Left hindlimb (tissue), 1 donor: ENCODE measurements around the gene RAB40C.

Experiments
- DNase-seq: peaks from one replicate; pipeline ENCODE4 v3.0.0-alpha.2; 2018

Gene RAB40C

DNA sequence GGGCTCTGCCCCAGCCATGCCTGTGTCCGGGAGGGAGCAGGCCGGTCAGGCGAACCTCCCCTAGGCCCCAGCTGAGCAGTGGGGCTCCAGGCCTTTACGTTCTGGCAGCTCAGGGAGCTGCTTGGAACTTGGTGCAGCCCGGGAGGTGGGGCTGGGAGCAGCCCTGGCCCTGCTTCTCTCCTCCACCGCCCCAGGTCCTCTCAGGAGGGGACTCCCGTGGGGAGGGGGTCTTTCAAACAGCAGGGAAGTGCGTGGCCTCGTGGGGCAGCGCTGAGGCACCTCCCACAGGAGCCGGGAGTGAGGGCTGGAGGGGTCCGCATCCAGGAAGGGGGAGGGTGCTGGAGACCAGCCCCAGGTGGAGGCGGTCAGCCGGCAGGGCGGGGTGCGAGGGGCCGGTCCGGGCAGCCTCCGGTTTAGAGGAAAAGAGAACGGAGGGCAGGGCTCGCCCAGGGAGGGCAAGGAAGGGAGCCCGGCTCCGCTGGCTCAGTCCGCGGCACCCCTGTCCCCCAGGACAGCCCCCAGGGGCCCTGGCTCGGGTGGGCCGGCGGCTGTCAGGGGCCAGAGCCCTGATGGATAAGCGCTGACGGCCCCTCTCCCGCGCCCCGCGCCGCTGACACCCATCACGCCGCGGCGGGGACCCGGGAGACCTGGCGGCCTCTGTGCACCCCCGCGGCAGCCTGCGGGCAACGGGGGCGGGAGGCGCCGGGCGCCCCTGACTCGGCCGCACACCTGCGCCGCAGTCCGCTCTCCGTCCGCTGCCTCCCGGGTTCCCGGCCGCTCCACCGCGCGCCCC, 30.3 kb upstream of the RAB40C start:
- no peak for DNase-seq

DNA sequence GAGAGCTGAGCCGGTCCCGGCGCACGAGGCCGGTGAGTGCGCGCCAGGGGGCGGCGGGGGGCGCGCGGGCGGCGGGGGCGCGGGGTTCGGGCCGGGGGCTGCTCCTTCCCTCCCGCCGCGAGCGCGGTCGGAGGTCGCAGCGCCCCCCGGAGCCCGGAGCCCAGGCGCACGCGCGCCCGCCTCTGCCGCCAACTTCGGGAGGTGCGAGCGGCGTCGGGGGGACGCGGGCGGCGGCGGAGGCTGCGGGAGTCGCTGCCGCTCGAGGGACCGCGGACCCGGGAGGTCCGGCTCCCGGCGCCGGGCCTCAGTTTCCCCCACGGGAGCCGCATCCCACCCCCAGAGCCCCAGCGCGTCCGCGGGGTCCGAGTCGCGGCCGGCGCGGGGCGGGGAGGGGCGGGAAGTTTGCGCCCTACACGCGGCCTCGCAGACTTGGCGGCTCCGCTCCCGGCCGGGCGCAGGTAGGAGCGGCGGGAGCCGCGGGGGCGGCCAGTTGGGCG, 29.6 kb upstream of the RAB40C start, which contains the start of gene PRR35:
PRR35 (plus strand) TSS at position 191 of the 497 bp plus-strand sequence. CDS start 2,901 bp downstream, outside the sequence.
- no peak for DNase-seq

DNA sequence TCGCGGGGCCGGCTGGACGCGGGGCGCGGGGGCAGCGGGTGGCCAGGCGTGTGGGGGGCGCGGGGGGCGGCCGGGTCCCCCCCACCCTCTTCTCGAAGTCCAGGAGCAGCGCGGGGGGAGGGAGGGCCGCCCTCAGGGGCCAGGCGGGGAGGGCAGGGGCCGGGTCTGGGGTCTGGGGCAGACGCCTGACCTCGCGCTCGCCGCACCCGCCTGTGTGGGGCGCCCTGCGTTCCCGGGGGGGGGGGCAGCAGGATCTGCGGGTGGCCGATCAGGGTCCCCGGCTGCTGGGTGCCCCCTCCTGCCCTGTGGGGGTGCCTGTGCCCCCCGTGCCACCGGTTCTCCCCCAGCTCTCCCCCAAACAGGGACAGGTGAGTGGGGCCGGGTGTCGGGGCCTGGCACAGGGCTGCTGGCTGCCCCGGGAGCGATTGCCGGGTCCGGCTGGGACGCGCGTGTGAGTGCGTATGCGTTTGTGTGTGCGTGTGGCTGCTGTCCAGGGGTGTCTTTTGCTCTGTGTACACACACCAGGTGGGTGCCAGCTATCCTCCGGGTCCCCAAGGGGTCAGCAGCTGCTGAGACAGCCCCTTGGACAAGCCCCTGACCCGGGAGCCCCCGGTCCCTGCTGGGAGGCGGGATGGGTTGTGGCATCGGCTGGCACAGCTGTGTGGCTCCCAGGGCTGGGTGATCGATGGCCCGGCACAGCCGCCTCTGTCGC, 29.0 kb upstream of the RAB40C start:
- no peak for DNase-seq

DNA sequence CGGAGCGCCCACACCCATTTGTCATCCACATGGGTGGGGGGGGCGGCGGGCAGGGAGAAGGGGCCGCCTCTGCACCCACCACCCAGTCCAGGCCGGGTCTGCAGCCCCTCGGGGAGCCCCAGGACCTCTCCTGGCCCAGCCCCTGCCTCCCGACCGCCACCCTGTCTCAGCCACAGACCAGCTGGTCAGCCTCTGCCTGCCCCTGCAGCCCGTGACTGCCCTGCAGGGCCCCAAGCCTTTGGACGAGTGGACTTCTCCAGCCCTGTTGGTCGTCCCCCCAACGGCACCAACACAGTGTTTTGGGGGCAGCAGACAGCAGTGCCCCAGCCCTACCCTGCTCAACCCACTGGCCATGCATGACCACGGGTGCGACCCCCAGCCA, 28.5 kb upstream of the RAB40C start:
- DNase-seq = no peak

DNA sequence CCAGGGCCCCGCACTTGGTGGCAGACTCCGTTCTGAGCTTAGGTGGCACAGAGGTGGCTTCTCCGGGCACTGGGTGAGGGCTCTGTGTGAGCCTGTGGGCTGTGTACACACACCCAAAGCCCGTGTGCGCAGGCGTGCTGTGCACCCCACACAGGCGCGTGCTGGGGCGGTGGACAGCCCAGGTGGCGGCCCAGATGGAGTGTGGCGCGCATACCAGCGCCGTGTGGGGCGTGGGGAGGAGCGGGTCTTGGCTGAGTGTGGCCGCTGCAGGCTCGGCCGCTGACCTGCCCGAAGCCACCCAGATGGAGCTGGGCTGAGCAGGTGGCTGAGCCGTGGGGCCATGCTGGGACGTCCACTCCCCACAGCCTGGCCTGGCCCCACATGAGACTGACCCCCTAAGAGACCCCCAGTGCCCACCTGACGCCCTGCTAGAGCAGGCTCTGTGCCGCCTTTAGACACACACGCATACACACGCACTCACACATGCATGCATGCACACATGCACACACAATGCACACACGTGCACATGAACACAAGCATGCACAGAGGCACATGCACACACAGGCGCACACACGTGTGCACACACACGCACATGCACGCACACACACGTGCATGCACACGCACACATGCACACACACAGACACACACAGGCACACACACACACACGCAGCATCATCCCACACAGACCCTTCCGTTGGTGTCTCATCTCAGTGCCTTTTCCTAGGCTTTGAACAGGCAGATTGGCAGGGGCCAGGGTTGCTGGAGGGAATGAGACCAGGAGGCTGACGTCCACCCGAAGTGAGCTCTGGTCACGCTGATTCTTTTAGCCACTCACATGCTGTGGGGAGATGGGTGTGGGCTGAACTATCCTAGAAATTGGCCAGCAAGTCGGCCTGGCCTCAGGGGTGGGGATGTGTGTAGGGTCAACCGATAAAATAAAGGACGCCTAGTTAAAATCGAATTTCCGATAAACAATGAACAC, 27.6 kb upstream of the RAB40C start:
- no peak for DNase-seq

DNA sequence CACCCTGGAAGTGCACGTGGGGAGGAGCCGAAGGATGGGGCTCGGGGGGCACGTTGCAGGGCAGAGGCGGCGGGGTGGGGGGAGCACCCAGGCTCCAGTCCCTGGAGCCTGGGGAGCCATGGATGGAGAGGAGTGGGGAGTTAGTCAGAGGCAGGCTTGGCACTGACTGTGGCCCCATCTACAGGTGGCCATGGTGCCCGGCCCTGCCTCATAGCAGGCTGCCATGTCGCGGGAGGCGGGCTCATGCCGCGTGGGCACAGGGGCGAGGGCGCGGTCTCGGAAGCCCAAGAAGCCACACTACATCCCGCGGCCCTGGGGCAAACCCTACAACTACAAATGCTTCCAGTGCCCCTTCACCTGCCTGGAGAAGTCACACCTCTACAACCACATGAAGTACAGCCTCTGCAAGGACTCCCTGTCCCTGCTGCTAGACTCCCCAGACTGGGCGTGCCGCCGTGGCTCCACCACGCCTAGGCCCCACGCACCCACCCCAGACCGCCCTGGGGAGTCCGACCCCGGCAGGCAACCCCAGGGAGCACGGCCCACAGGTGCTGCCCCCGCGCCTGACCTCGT, 26.7 kb upstream of the RAB40C start:
- DNase-seq = no peak

DNA sequence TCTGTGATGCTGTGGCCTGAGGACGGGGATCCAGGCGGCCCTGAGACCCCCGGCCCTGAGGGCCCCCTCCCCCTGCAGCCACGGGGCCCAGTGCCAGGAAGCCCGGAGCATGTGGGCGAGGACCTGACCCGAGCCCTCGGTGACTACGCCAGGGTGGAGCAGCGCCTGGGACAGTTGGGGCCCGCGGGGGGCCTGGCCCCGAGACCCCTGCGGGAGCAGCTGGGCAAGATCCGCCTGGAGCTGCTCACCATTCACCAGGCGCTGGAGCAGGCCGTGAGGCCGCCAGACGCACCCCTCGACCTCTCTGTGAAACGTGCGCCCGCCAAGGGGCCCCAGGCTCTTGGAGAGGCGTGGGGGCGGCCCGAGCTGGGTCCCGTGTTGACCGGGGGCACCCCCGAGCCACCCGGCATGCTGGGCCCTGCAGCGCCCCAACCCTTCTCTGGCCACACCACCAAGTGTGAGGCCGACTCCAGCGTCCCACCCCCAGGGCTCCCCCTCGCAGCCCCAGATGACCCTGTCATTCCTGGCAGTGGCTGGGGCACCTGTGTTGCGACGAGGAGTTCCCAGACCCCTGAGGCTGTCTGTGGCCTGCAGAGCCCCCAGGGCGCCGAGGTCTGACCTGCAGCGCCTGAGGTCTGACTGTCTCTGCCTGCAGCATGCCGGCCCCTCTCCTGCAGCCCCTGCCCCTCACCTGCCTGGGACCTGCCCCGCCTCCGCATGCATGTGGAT, 25.0 kb upstream of the RAB40C start:
- no peak for DNase-seq

DNA sequence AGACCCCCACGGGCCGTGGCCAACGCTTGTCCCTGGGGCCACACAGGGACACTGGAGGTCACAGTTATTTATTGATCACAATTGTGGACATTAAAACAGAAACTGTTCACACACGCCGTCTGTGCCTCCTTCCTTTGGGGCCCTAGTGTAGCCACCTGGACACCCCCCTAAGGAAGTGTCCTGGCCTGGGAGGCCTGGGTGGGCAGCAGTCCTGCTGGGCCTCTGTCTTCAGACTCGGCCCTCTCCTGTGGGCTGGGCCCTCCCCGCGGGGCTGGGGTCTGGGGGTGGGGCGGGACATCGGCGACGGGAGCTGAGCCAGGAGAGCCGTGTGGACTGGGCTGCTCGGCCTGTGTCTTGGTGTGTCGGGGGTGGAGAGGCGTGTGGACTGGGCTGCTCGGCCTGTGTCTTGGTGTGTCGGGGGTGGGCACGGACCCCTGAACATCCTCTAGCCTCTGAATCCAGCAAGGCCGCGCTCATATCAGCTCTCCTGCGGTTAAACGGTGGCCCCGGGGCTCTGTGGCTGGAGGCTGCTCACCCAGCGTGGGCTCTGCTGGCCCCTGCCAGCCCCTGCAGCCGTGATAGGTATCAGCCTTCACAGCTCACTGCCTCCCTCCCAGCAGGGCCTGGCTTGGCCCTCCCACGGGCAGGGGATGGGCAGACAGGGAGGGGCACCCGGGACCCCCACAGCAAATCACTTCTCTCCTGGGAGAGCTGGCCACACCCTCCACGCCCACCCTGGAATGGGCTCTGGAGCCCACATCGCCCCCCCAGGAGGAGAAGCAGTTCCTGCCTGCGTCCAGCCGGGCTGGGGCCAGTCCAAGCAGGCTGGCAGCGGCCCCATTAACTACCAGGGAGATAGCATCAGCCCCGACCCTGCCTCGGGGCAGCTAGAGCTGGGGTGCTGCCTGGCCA, 24.2 kb upstream of the RAB40C start:
- no peak for DNase-seq

DNA sequence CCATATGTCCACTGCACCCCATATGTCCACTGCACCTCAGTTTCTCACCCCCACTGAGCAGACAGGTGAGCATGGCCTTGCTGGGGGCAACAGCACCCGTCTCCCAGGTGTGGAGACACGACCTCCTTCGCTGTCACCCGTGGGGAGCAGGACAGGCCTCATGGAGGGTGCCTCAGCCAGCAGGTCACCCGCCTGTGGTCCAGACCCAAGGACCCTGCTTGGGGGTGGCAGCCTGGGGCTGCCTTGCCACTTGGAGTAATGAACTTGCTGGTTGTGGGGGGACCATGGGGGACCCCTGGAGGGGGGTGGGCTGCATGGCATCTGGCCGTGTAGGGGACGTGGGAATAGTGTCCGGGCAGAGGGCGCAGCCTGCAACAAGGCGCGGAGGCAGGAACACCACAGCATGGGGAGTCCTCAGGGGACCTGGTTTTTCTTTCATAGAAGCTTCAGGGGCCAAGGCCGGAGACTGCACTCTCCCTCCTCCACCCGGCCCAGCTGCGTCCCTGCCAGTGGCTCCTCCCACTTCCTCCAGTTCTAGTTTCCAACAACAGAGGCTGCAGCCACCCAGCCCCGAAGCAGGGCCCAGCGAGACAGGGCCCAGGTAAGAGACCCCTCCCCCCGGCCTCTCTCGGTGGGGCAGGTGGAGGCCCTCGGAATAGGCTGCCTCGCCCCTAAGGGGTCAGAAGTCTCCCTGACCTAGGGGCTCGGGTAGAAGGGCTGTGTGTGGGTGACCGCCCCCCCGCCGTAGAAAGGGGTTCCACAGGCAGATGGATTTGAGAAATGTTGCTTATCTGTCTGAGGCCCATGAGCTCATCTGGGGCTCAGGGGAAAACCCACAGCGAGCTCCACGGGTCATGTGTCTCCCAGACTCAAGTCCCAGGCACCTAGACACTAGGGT, 23.1 kb upstream of the RAB40C start, which contains the start of gene NHLRC4:
NHLRC4 (plus strand) TSS at position 531 of the 898 bp plus-strand sequence. CDS start 1,043 bp downstream, outside the sequence.
- DNase-seq = peak; percentile 73

DNA sequence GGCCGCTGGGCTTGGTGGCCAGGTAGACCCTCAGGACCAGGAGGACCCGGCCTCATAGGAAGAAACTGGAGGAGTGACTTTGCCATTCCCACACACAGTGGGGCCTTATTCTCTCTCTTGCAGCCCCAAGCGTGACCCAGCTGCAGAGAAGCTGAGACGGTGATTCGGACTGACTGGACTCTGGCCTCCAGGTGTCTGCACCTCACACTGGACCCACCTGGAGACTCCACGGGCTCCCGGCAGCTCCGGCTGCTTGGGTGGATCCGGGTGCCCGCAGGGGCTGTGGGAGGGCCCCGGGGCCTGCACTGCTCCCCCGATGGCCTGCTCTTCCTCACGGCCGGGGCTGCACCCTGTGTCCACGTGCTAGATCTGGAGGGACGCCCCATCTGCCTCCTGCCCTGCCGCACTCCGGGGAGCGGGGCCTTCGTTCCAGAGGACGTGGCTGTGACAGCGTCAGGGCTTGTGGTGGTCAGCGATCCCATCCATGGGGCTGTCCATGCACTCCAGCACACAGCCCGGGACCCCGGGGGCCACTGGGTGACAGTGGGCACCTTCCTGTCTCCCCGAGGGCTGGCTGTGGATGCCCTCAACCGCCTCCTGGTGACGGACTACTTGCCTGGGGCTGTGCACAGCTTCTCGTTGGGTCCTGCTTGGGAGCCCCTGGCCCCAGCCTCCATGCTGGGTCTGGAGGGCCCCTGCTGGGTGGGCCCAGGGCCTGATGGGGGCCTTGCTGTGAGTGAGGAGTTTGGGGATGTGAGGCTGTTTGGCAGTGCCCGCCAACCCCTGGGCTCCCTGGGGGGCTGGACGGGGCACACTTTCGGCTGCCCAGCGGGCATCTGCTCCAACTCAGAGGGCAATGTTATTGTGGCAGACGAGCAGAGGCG, 22.3 kb upstream of the RAB40C start:
- no peak for DNase-seq

DNA sequence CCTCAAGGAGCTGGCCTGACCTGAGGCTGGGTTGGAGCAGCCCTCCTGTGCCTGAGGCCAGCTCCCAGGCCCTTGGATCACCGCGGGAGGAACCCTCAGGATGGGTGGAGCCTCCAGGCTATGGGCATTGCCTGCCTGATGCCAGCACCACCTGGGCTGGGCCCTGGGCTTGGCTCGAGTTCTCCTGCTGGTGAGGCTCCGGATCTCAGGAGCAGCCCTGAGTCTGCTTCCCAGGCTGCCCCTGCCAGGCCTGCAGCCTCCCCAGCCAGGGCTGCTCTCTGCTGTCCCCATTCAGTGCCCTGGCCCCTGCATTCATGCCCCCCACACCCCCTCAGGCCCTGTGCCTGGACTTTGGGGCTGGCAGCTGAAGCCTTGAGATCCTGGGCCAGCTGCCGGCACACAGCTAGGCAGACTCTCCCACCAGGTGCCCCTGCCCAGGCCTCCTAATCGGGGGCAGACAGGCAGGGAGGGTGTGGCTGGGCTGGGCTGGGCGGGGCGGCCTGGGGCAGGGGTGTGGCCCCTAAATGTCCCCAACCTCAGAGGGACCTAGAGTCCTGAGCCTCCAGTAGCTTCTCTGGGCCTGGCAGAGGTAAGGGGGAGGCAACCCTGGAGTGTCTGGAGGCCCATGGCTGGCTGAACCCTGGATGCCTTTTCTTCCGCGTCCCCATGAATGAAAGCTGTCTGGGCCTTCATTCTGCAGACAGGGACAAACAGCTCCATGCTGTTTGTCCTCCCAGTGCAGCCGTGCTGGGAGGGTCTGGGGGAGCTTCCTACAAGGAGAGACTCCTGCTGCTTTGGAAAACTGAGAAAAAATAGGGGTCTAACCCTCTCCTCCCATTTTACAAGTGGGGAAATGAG, 21.2 kb upstream of the RAB40C start:
- DNase-seq = no peak

DNA sequence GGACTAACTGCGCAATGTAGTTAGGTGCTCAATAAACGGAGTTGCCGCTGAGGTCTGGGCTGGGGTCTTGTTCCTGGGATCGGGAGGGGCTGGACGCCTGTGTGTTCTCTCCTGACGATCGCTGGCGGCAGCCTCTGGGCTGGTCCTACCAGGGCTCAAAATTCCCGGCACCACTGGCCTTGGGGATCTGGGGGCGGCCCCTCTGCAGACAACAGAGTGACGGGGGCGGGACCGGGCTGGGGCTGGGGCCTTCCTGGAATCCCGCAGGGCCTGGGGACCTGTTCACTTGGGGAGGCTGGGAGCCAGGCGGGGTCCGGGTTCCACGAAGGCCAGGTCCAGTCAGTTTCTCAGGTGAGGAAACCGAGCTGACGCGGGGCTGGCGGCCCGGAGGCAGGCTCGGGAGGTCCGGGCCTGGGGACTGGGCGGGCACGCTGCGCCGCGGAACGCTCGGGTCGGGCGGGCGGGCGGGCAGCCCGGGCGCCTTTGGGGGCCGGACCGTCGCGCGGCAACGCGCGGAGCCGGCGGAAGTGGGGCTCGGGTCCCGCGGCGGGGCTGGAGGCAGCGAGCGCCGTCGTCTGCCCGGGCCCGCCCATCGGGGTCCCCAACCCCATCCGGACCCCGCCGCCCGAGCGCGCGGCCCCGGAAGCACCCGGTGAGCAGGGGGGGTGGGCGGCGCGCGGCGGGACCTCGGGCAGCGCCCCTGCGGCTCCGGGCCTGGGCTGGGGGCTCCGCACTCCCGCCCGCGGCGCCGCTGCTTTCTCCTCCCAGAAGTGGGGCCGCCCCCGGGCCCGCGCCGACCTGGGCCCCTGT, 20.2 kb upstream of the RAB40C start, which contains the start of gene PIGQ:
PIGQ (plus strand) TSS at position 524 of the 810 bp plus-strand sequence. CDS start 4,107 bp downstream, outside the sequence.
- DNase-seq = peak; percentile 82

DNA sequence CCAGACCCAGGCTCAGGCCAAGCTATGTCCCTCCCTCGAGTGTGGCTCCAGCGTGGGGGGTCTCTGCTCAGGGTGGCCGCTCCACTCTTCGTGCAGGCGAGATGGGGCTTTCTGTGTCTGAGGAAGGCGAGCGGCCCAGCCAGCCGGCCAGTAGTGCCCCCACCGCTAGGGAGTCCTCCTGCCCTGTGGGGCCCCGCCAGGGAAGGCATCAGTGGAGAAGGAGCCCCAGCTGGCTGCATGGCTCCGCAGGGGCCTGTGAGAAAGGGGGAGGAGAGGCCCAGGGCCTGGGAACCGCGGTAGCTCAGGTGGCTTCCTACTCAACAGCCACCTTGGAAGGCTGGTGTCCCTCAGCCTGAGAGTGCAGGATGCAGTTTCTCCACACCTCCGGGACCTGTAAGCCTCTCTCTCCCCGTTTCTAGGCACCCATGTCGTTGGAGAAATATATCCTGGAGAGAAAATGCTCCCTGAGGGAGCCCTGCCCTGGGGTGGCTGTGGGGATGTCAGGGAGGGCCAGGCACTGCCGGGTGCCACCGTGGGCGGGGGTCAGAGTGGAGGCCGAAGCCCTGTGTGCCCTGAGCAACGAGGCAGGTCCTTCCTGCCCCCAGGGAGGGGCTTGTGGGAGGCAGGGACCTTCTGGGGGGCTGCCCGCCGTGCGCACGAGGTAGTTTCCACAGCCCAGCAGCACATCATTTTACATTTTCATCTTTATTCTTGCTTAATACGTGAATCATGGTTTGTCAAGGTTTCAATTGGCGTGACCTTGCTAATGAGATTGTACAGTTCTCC, 16.8 kb upstream of the RAB40C start:
- no peak for DNase-seq

DNA sequence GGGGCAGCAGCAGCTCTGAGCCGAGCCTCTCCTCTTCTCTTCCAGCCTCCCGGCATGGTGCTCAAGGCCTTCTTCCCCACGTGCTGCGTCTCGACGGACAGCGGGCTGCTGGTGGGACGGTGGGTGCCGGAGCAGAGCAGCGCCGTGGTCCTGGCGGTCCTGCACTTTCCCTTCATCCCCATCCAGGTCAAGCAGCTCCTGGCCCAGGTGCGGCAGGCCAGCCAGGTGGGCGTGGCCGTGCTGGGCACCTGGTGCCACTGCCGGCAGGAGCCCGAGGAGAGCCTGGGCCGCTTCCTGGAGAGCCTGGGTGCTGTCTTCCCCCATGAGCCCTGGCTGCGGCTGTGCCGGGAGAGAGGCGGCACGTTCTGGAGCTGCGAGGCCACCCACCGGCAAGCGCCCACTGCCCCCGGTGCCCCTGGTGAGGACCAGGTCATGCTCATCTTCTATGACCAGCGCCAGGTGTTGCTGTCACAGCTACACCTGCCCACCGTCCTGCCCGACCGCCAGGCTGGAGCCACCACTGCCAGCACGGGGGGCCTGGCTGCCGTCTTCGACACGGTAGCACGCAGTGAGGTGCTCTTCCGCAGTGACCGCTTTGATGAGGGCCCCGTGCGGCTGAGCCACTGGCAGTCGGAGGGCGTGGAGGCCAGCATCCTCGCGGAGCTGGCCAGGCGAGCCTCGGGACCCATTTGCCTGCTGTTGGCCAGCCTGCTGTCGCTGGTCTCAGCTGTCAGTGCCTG, 15.7 kb upstream of the RAB40C start:
- DNase-seq = no peak
